ENCODE measurements around the gene LRRTM4.

LRRTM4 gene

GRCh38 chr2:77434880-77435279, 87.3 kb downstream of the LRRTM4 start (continued):
- no peak for TF ChIP-seq ESRRG (CRISPR knock-in tag; IDR thresholded peaks at IDR 0.05)
- TF ChIP-seq PATZ1 (CRISPR knock-in tag; IDR thresholded peaks at IDR 0.05; ENCODE audit: borderline replicate concordance) = no peak
- TF ChIP-seq OSR1 (CRISPR knock-in tag; IDR thresholded peaks at IDR 0.05) = no peak

GRCh38 chr2:77428946-77429345, 93.2 kb downstream of the LRRTM4 start:
- no peak for ATAC-seq

GRCh38 chr2:77421971-77422370, 100.2 kb downstream of the LRRTM4 start:
- no peak for ATAC-seq
- TF ChIP-seq TSHZ2 (CRISPR knock-in tag; IDR thresholded peaks at IDR 0.05) = no peak
- TF ChIP-seq ZNF8 (CRISPR knock-in tag; IDR thresholded peaks at IDR 0.05) = no peak
- no peak for TF ChIP-seq SNAI2 (CRISPR knock-in tag; IDR thresholded peaks at IDR 0.05)
- no peak for TF ChIP-seq ZFP30 (CRISPR knock-in tag; IDR thresholded peaks at IDR 0.05)
- no peak for TF ChIP-seq CREB5 (CRISPR knock-in tag; IDR thresholded peaks at IDR 0.05; ENCODE audit: low read depth)
- TF ChIP-seq ZC3H10 (CRISPR knock-in tag; IDR thresholded peaks at IDR 0.05) = no peak
- TF ChIP-seq POU6F1 (CRISPR knock-in tag; IDR thresholded peaks at IDR 0.05; ENCODE audit: borderline replicate concordance, low read depth) = no peak
- no peak for TF ChIP-seq OSR1 (CRISPR knock-in tag; IDR thresholded peaks at IDR 0.05)
- no peak for TF ChIP-seq CSRNP3 (CRISPR knock-in tag; IDR thresholded peaks at IDR 0.05)
- no peak for TF ChIP-seq TCF4 (CRISPR knock-in tag; IDR thresholded peaks at IDR 0.05; ENCODE audit: borderline replicate concordance)
- TF ChIP-seq TOX (CRISPR knock-in tag; IDR thresholded peaks at IDR 0.05; ENCODE audit: borderline replicate concordance) = no peak

More at GRCh38 chr2:77428946-77429345, 93.2 kb downstream of the LRRTM4 start:
- TF ChIP-seq ESRRG (CRISPR knock-in tag; IDR thresholded peaks at IDR 0.05) (no peak), ZNF8 (CRISPR knock-in tag; IDR thresholded peaks at IDR 0.05) (no peak), CSDC2 (CRISPR knock-in tag; IDR thresholded peaks at IDR 0.05) (no peak), SNAI2 (CRISPR knock-in tag; IDR thresholded peaks at IDR 0.05) (no peak), PATZ1 (CRISPR knock-in tag; IDR thresholded peaks at IDR 0.05; ENCODE audit: borderline replicate concordance) (no peak), TCF4 (CRISPR knock-in tag; IDR thresholded peaks at IDR 0.05; ENCODE audit: borderline replicate concordance) (no peak), GLIS3 (CRISPR knock-in tag; IDR thresholded peaks at IDR 0.05) (no peak), CREB5 (CRISPR knock-in tag; IDR thresholded peaks at IDR 0.05; ENCODE audit: low read depth) (no peak), ZFP3 (CRISPR knock-in tag; IDR thresholded peaks at IDR 0.05) (no peak), CSRNP3 (CRISPR knock-in tag; IDR thresholded peaks at IDR 0.05) (no peak), ISL1 (CRISPR knock-in tag; IDR thresholded peaks at IDR 0.05) (no peak), TOX (CRISPR knock-in tag; IDR thresholded peaks at IDR 0.05; ENCODE audit: borderline replicate concordance) (no peak), RARB (CRISPR knock-in tag; IDR thresholded peaks at IDR 0.05) (no peak), ZFP30 (CRISPR knock-in tag; IDR thresholded peaks at IDR 0.05) (no peak), ZNF70 (CRISPR knock-in tag; IDR thresholded peaks at IDR 0.05) (no peak), OSR1 (CRISPR knock-in tag; IDR thresholded peaks at IDR 0.05) (no peak)
